Activated CD4-positive, alpha-beta T cell treated with anti-CD3 and anti-CD28 coated beads, Interleukin-2, amount 10 ng/mL, durations not matched to agents 7 days and 5 days (primary cell): ENCODE measurements around the gene FSTL4. TPM values are rescaled to one million over a fixed set of nuclear protein-coding genes. Genes with fewer than 3 reads are reported as not detected.

Experiments
- CTCF ChIA-PET: fragments of 350-600 bp; sonication (Branson Sonifier 250); formaldehyde crosslinking; loops from one replicate; lab custom pipeline; 2021; ENCODE audit warnings: antibody characterized with exemption; lab: Charles Lee
- POLR2A ChIA-PET: fragments of 350-600 bp; sonication (Branson Sonifier 250); formaldehyde crosslinking; loops from one replicate; lab custom pipeline; 2021; ENCODE audit warnings: antibody characterized with exemption; lab: Charles Lee
- DNase-seq: peaks from one replicate; pipeline ENCODE4 v3.0.0-alpha.2; 2020
- H3K27ac Mint-ChIP-seq: one replicate; pipeline ENCODE4 v1.8.0; 2021; ENCODE audit warnings: mild to moderate bottlenecking, moderate library complexity, mixed read lengths
- H3K27me3 Mint-ChIP-seq: one replicate; pipeline ENCODE4 v1.8.0; 2021; ENCODE audit warnings: mixed read lengths
- H3K36me3 Mint-ChIP-seq: one replicate; pipeline ENCODE4 v1.8.0; 2021; ENCODE audit warnings: low read depth, mixed read lengths
- H3K4me1 Mint-ChIP-seq: one replicate; pipeline ENCODE4 v1.8.0; 2021; ENCODE audit warnings: mixed read lengths
- H3K4me3 Mint-ChIP-seq: one replicate; pipeline ENCODE4 v1.8.0; 2021; ENCODE audit warnings: mild to moderate bottlenecking, moderate library complexity, mixed read lengths
- H3K9me3 Mint-ChIP-seq: one replicate; pipeline ENCODE4 v1.8.0; 2021; ENCODE audit warnings: mixed read lengths
- microRNA-seq: library from miRNA; unstranded; fragments of <30 nt; microRNA quantifications from one replicate; pipeline ENCODE4 v1.2.0, GENCODE V29; 2021; ENCODE audit warnings: borderline microRNAs expressed, borderline replicate concordance
- total RNA-seq, 2 experiments: library from RNA; stranded (reverse); gene quantifications; one replicate each; pipeline ENCODE4 v1.2.3, GENCODE V29; 2021

The FSTL4 gene
- total RNA-seq, 2 experiments from 2014 or later = not detected

- Mint-ChIP-seq H3K27me3 (no peaks in the 10 kb centered on the region), H3K36me3 (no peaks in the 10 kb centered on the region), H3K4me3 (no peak overlapping the region), H3K9me3 (peaks cover 5% of the 10 kb centered on the region), H3K4me1 (peaks cover 14% of the 10 kb centered on the region), H3K27ac (no peak overlapping the region)
- CTCF ChIA-PET = interaction anchor here (0.5 kb wide), 1 partner anchor 11 kb away, joined by 4 read pairs; no protein-coding TSS in a partner anchor
- POLR2A ChIA-PET = no interaction called here
- DNase-seq = no peak
Observed at GRCh38 chr5:133147815-133148567, 464.4 kb downstream of the FSTL4 start.

GRCh38 chr5:133147411-133147810 lies 464.9 kb downstream of the FSTL4 start:
- Mint-ChIP-seq H3K36me3 (no peaks in the 10 kb centered on the region), H3K27ac (no peak overlapping the region), H3K27me3 (no peaks in the 10 kb centered on the region), H3K4me3 (no peak overlapping the region), H3K4me1 (peaks cover 14% of the 10 kb centered on the region), H3K9me3 (peaks cover 5% of the 10 kb centered on the region)
- POLR2A ChIA-PET = no interaction called here
- DNase-seq = no peak
- CTCF ChIA-PET = no interaction called here

Small RNA genes within 50 kb of the gene (microRNA-seq; reads per million reads assigned to microRNA genes)
- gene MIR1289-2 = not detected
